HG03060 (cell line): ENCODE measurements around the gene IFT43.

Experiments
- ATAC-seq: cut with Tn5 transposase; IDR thresholded peaks from one replicate; pipeline ENCODE4 v1.9.1; 2021; ENCODE audit warnings: low read depth, moderate number of reproducible peaks; ENCODE audit not compliant: unreplicated experiment

The IFT43 gene

DNA sequence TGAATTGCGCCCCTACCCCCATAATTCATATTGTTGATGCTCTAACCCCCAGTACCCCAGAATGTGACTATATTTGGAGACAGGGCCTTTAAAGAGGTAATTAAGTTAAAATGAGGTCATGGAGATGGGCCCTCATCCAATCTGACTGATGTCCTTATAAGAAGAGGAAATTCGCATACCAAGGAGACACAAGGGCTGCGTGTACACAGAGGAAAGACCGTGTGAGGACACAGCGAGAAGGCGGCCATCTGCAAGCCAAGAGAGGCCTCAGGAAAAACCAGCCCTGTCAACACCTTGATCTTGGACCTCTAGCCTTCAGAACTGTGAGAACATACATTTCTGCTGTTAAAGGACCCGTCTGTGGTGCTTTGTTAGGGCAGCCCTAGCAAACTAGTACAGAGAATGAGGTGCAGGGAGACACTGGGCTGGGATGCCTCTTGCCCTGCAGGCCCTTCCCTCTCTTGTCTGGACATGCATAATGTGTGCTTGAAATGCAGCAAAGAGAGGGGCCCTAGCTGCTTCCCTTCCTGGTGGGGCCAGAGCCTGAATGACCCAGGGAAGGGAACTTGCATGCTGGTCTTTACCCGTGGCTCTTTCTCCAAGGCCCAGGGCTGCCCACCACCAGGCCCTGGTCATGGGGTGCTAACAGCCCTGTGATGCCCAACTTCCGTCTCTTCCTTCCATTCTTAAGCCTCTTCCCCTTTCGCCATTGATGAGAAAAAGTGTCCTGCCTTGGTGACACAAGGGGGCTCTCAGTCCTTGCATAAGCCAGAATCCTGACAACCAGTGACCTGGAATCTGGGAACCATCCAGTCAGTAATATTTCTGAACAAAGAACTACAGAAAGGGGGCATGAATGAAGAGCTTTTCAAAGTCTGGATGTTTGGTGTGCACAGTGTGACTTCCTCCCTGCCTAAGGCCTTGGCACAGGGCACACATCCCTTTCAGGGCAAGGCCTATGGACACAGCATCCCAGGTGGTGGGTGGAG lies 116.1 kb downstream of the IFT43 start:
- ATAC-seq, result no peak

DNA sequence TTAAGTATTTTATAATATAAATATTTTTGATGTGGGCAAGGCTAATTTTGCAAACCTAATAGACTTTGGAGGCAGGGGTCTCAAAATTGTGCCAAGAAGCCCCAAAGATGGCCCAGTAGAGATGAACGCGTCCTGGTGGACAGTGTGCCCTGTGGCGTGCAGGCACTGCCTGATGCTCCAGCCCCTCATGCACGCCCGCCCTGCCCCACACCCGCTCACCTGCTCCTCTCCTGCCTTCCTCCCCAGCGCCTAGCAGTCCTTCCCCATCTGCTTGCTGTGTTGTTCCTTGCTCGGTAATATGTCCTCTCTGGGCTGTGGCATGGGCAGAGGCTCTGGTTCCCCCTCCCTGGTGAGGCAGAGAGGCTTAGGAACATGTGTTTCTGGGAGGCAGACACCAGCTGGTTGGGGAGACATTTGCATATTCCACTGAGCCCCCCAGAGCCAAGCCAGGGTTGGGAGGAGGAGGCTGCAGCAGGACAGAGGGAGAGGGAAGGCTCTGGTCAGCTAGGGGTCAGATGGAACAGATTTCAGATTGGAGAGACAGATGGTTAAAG lies 119.3 kb downstream of the IFT43 start:
- ATAC-seq, result no peak

DNA sequence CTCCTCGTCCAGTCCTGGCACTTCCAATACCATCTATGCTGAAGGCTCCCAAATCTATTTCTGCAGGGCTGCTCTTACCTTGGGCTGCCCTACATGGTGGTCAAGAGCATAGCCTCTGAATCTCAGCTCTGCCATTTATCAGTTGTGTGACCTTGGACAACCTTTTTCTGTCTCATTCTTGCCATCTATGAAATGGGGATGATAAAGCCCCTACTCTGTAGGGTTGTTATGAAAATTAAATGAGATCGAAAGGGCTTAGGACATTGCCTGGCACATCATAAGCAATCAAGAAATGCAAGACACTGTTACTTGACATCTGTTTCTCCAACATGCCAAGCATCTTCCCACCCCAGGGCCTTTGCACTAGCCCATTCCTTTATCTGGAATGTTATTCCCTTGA lies 120.6 kb downstream of the IFT43 start:
- ATAC-seq, result no peak

DNA sequence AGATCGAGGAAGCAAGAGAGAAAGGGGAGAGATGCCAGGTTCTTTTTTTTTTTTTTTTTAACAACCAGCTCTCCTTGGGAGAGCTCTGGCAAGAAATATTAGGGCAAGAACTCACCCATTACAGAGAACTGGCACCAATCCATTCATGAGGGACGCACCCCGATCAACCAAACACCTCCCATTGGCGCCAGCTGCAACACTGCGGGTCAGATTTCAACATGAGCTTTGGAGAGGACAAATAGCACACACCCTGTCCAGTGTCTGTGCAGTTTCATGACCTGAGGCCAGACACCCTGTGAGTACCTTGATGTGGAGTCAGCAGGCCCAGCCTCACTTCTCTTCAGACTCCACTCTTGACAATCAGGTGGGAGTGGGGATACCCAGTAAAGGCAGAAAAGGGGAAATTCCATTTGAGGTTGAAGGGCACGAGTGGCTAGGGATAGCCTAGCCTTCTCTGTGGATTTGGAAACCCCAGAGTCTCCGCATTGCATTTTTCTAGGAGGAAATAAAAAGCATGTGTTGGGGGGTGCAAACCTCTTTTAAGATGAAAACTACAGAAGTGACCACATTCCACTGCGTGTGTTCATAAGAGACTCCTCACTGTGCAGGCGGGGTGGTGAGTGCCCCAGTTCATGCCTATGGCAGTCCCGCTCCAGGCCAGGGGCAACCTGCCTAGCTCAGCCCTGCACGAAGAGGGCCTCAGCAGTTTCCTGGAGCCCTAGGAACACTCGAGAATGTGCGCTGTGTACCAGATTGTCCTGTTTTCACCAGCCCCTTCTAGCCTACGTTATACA lies 123.7 kb downstream of the IFT43 start:
- no peak for ATAC-seq

DNA sequence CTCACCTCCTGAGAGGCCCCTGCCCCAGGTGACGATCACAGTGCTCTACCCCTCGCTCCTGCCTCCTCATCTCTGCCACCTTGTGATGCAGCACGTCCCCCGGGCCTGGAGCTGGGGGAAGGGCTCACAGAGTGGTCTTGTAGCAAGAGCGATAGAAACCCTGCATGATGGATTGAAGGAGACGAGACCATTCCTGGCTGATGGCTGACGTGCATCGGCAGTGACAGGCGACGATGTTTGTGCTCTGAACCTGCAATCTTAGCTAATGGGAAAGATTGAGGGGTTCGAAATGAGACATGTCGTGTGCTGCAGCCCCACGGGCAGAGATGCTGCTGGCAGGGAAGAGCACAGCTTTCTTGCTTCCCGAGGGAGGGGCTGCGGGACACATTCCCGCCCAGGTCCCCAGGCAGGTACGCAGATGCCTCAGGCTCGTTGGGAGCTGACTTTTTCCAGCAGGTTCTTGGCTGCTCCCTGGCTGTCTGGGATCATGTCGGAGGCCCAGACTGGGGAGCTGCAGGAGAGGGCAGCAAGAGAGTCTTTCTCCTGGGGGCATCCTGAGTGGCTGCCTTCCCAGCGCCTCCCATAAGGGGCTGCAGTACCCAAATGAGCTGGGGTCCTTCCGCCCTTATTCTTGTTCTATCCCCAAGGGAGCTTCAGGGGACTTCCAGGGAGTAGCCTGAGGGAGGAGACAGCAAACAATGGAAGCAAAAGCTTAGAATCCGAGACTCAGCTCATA lies 127.5 kb downstream of the IFT43 start:
- no peak for ATAC-seq

DNA sequence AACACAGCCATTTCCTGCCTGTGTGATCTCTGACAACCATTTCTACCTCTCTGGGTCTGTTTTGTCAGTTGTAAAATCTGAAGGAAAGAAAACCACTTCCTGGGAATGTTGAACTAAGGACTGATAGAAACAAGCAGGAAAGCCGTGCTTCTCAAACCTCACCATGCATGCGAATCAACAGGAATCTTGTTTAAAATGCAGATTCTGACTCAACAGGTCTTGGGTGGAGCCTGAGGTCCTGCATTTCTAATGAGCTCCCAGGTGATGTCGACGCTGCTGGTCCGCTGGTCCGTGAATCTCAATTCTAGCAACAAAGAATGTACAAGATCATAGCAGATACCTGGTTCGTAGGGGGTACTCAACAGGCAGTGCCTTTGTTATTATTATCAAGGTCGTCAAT lies 128.1 kb downstream of the IFT43 start:
- ATAC-seq, result no peak

DNA sequence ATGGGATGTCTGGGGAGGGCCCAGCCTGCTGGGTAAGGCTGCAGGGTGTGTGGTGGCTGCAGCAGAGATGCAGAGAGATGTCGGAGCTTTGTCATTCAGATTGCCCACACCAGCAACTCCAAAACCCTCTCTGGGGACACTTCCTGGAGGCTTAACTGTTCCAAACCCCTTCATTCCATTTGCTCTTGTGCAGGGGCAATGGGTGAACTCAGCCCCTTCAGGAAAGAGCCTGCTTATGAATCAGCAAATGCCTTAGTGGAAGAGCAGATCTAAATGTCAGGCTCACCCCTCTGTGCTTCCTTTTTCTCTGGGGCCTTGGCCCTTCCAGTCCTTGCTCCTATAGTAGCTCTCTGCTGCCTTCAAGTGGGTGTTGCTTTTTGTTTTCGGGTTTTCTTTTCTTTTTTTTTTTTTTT lies 129.5 kb downstream of the IFT43 start:
- ATAC-seq, result no peak

DNA sequence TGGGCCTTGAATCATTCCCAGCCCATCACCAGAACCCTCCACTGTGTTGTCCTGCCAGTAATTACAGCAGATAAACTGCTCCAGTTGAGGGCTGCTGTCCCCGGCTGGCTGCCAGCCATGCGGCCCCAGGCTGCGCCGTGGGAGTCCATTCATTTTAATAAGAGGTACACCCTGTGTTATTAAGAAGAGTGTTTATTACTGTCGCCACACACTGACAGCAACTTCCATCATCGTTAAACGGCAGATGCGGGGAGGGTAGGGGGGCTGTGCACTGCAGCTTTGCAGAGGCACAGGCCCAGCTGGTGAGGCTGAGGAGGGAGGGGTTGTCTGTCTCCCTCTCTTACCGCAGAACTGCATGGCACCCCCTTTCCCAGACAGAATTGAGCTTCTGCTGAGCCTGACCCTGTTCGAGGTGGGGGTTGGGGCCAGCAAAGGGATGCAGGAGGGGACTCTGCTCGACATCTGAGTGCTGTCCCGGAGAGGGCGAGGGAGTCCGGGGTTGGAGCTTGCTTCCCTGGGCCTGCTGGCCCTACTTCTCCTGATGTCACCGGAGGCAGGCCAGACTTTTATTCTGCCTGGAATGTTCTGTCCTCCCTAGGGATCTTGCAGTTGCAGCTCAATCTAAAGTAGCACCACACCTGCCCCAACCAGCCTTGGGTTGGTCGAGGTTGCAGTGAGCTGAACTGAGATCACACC lies 132.4 kb downstream of the IFT43 start:
- no peak for ATAC-seq

DNA sequence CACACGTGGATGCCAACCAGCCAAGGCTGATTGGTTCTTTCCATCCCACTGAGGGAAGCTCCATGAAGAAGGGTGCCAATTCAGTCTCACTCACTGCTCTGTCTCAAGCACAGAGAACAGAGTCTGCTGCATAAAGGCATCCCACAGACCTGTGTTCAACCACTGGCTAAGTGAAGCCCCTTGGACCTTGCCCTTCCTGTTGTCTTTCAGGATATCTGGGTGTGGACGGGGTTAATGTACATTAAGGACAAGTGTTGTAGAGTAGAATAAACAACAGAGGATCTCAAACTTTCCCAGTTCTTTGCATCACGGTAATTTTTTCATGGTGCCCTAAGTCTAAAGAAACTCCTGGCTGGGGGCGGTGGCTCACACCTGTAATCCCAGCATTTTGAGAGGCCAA lies 133.0 kb downstream of the IFT43 start:
- no peak for ATAC-seq

DNA sequence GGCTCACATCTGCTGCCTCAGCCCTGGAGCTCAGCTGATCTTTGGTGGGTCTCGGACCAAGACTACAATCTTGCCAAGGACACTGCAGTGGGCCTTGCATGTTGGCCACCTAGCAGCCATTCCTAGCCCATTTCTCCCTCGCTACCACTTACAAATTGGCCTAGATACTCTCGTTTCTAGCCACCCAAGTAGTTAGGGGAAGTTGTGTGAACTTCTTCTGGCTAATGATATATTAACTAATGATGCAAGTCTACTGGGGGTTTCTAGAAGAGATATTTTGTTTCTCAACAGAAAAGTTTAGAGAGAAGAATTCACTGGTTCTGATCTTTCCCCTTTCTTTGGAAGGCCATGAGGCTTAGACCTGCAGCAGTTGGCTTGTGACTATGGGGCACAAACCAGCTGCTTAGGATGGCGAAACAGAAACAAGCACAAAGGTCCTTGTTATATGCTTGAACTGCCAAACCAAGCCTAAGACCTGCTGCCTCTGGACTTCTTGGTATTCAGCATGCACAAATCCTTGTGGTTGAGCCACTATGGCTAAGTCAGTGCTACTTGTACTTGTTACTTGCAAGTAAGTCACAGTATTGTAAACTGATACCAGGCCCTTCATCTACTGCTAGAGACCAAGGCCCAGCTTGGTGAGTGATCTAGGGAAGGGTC lies 135.7 kb downstream of the IFT43 start:
- no peak for ATAC-seq

DNA sequence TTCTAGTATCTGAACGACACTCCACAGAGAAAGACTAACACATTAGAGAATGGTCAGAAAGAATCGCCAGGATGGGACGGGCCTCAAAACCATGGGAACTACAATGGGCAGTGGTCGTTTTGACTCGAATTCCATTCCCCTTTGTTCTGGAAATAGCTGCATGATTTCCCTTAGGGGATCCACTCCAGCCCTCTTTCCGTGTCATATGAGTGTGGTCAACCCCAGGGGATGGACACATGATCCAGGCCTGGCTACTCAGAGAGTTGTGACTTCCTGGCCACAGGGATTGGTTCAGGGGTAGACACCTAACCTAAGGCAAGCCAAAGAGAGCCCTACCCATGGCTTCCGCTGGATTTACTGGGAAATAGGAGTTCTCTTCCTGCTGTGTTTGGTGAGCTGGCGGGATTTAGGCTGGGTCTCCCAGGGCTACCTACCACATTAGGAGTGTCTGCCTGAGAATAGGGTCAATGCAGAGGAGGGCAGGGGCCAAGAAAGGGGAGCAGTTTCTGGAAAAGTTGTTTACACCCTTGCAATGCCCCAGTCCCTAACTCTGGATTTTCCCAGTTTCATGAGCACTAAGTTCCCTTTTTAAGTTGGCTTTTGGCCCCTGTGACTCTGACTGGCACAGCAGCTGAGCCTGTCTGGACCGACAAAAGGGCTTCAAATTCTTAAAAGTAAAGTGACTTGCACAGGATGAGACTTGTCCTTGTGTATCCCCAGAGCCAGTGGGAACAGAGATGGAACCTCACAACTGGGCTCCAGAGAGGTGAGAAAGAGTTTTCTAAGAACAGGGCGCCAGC lies 138.1 kb downstream of the IFT43 start:
- no peak for ATAC-seq

DNA sequence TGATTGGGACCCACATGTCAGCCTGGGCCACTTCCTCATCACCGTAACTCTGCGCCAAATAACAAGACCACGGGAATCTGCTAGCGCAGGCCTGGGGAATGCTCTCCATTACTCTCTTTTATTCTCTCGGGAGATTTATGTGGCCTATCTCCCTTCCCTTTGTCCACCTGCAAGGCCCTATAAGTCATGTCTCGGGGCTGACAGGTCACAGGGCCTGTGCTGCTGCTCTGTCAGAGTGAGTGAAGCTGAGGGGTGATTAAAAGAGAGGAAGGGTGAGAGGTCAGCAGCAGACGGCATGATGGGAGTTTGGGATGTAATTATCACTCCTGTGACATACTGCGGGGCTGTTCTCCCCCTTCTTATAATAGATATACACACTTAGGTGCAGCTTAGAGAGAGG lies 139.9 kb downstream of the IFT43 start:
- ATAC-seq, result no peak

DNA sequence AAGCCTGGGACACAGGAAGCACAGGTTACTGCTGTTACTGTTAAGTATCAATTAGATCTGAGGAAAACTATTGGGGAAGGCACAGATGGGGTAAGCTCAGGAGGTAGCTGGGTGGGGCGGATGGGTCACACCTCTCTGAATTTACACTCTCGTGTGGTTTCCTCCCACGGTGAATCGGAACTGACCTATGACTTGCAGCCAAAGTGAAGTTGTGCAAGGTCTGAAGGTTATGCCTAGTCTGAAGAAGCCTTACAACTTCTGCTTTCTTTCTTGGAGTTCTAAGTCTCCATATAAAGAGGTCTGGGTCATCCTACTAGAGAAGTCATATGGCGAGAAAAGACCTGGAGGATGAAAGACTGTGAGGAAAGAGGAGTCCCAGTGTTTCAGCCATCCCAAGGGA lies 140.5 kb downstream of the IFT43 start:
- no peak for ATAC-seq

DNA sequence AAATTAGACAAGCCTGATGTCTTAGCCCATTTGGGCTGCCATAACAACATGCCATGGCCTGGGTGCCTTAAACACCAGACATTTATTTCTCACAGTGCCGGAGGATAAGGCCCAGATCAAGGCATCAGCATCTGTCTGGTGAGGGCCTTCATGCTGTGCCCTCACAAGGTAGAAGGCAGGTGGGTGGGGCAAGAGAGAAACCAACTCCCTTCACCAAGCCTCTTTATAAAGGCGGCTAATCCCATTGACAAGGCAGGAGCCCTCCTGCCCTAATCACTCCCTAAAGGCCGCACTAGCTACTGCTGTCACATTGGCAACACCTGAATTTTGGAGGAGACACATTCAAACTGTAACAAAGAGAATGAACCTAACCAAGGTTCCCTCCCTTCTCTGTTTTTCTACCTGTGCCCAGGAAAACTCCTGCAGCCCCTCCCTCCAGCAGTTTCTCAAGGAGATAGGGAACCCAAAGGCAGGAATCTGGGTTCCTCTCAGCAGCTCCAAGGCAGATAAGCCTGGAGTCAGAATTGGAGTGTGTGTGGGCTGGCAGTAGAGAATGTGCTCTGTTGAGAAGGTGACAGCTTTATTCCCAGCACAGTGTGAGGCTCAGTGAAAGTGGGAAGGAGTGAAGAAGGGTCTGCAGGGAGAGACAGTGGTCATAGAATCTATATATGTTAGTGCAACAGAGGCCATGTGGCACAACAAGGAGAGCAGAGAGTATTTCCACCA lies 144.5 kb downstream of the IFT43 start:
- no peak for ATAC-seq

DNA sequence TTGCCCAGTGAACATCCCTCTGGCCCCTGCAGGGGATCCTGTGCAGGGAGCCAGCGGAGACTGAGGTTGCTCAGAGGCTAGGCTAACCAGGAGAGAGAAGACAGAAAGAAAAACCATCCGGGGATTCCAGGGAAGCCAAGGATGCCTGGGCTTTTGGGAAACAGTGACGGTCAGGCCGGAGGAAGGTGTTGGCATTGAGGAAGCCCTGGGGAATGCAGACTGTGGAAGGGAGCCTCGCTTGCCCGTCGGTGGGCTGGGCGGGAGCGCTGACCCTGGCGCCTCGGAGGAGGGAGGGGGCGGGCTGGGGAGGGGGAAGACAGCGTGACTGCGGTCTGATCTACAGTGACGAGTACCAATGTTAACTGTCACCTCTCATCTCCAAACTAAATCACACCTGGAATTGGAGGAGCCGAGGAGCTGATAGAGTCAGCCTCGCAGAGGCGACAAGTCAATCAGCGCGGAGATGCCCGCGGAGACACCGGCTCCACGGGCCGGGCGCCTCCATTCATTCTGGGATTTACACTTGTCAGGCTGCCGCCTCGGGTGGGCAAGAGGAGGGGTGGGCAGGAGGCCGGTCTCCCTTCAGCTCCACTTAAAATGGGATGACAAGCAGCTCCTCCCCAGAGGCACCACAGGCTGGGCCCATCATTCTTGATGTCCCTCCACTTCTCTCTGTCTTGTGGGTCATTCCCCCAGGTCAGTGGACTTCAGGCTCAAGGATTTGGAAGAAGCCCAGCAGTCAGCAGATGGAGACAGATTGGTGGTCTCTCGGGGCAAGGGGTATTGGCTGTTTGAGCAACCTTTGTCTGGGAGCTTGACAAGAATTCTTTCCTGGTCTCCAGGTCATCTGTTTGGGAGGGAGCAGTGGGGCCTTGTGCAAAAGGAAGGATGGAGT lies 145.8 kb downstream of the IFT43 start:
- ATAC-seq, result no peak

DNA sequence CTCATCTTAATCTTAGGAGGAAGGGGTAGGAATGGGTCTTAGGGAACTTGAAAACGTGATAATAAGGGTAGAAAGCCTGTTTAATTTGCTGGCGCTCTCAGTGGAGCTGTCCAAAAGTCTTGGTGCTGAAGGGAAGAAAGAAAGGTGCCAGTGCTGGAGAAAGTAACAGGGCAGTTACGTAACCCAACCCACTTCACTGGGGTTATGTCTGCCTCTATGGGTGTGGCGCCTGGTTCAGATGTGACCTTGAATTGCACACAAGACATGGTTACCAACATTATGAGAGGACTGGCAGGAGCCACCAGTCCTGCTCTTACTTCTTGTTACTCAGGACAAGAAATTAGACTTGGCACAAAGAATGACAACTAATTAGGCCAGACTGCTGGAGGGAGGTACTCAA lies 147.5 kb downstream of the IFT43 start:
- ATAC-seq, result no peak
